Central memory CD8-positive, alpha-beta T cell (primary cell): ENCODE measurements around the gene OAT.

ENCODE experiments used
- ATAC-seq: fragments of 150-1000 bp; cut with Tn5 transposase; replicated peaks from 2 replicates; pipeline ENCODE4 v1.10.0; 2022; ENCODE audit warnings: mild to moderate bottlenecking, moderate FRiP score, moderate number of reproducible peaks; ENCODE audit not compliant: poor library complexity, severe bottlenecking; ENCODE audit errors: extremely low read depth
- DNase-seq, 2 donors: peaks; one replicate each; pipeline ENCODE4 v3.0.0; 2021; ENCODE audit warnings: low spot score in 2 of 2
- H3K27ac Mint-ChIP-seq: one replicate; pipeline ENCODE4 v1.8.0; 2022; ENCODE audit warnings: low read depth, mild to moderate bottlenecking, moderate library complexity, mixed read lengths
- H3K27me3 Mint-ChIP-seq: one replicate; pipeline ENCODE4 v1.8.0; 2022; ENCODE audit warnings: mixed read lengths
- H3K36me3 Mint-ChIP-seq: one replicate; pipeline ENCODE4 v1.8.0; 2022; ENCODE audit warnings: mild to moderate bottlenecking, moderate library complexity, mixed read lengths; ENCODE audit not compliant: insufficient read depth
- H3K4me1 Mint-ChIP-seq: one replicate; pipeline ENCODE4 v1.8.0; 2022; ENCODE audit warnings: mixed read lengths
- H3K4me3 Mint-ChIP-seq: one replicate; pipeline ENCODE4 v1.8.0; 2022; ENCODE audit warnings: mild to moderate bottlenecking, moderate library complexity, mixed read lengths
- H3K9me3 Mint-ChIP-seq: one replicate; pipeline ENCODE4 v1.8.0; 2022; ENCODE audit warnings: mixed read lengths

Gene OAT

GRCh38 chr10:124351481-124352220 lies 67.1 kb downstream of the OAT start:
- no peaks in the 10 kb centered on the region for H3K9me3 Mint-ChIP-seq
- peaks cover 7% of the 10 kb centered on the region for H3K36me3 Mint-ChIP-seq
- no peak for ATAC-seq
- peaks cover 30% of the 10 kb centered on the region for H3K27me3 Mint-ChIP-seq
- DNase-seq: no peak
- peaks cover 7% of the 10 kb centered on the region for H3K4me1 Mint-ChIP-seq
- H3K4me3 Mint-ChIP-seq: no peak overlapping the region
- no peak overlapping the region for H3K27ac Mint-ChIP-seq

GRCh38 chr10:124350806-124351205 lies 67.9 kb downstream of the OAT start:
- no peak for ATAC-seq
- no peak overlapping the region for H3K4me3 Mint-ChIP-seq

GRCh38 chr10:124349996-124350280 lies 68.8 kb downstream of the OAT start:
- H3K4me1 Mint-ChIP-seq: peaks cover 5% of the 10 kb centered on the region
- peaks cover 25% of the 10 kb centered on the region for H3K27me3 Mint-ChIP-seq
- ATAC-seq (no peak), DNase-seq (no peak)
- H3K36me3 Mint-ChIP-seq: peaks cover 7% of the 10 kb centered on the region
- H3K27ac Mint-ChIP-seq: no peak overlapping the region
- no peaks in the 10 kb centered on the region for H3K9me3 Mint-ChIP-seq
- no peak overlapping the region for H3K4me3 Mint-ChIP-seq

More at GRCh38 chr10:124350806-124351205, 67.9 kb downstream of the OAT start:
- DNase-seq: no peak
- Mint-ChIP-seq H3K27me3 (peaks cover 30% of the 10 kb centered on the region), H3K27ac (peak overlapping the region; percentile 3), H3K4me1 (peaks cover 7% of the 10 kb centered on the region), H3K36me3 (peaks cover 7% of the 10 kb centered on the region), H3K9me3 (no peaks in the 10 kb centered on the region)

- DNase-seq: no peak
- Mint-ChIP-seq H3K4me1 (no peaks in the 10 kb centered on the region), H3K4me3 (no peak overlapping the region), H3K27ac (no peak overlapping the region), H3K27me3 (peaks cover 20% of the 10 kb centered on the region), H3K9me3 (no peaks in the 10 kb centered on the region), H3K36me3 (peaks cover 5% of the 10 kb centered on the region)
- ATAC-seq: no peak
Measured at GRCh38 chr10:124349231-124349995, 69.3 kb downstream of the OAT start.

GRCh38 chr10:124348801-124349200 lies 69.9 kb downstream of the OAT start:
- peaks cover 13% of the 10 kb centered on the region for H3K27me3 Mint-ChIP-seq
- H3K27ac Mint-ChIP-seq: no peak overlapping the region
- DNase-seq (no peak), ATAC-seq (no peak)
- H3K36me3 Mint-ChIP-seq: peaks cover 5% of the 10 kb centered on the region
- H3K4me1 Mint-ChIP-seq: no peaks in the 10 kb centered on the region
- no peaks in the 10 kb centered on the region for H3K9me3 Mint-ChIP-seq
- H3K4me3 Mint-ChIP-seq: no peak overlapping the region

- peaks cover 5% of the 10 kb centered on the region for H3K36me3 Mint-ChIP-seq
- H3K4me1 Mint-ChIP-seq: peaks cover 2% of the 10 kb centered on the region
- no peak overlapping the region for H3K4me3 Mint-ChIP-seq
- no peak for DNase-seq
- ATAC-seq: no peak
- peaks cover 14% of the 10 kb centered on the region for H3K27me3 Mint-ChIP-seq
- no peaks in the 10 kb centered on the region for H3K9me3 Mint-ChIP-seq
- no peak overlapping the region for H3K27ac Mint-ChIP-seq
Measured at GRCh38 chr10:124347956-124348355, 70.8 kb downstream of the OAT start.
